Psoas muscle (tissue), 8 donors: ENCODE measurements around the gene OR10H5. TPM values are rescaled to one million over a fixed set of nuclear protein-coding genes. Genes with fewer than 3 reads are reported as not detected.

Source experiments
- ATAC-seq, 4 donors: fragments of 200-7000 bp; cut with Tn5 transposase; one replicate each; pipeline ENCODE4 v1.9.1; 2020; ENCODE audit warnings: moderate library complexity in 3 of 4, mild to moderate bottlenecking in 2 of 4
- DNase-seq, 2 donors: peaks; one replicate each; pipeline ENCODE4 v3.0.0-alpha.2; 2020
- H3K27ac ChIP-seq: fragments of 200-600 bp; one replicate; pipeline ENCODE4 v1.8.0; 2022
- H3K27me3 ChIP-seq, 3 donors: fragments of 200-600 bp in 1 of 3; one replicate each; pipeline versions ENCODE4 v1.6.1 to v1.8.0; 2013 to 2022; ENCODE audit warnings: low read length in 2 of 3, mild to moderate bottlenecking in 2 of 3, moderate library complexity in 1 of 3; ENCODE audit not compliant: insufficient read depth in 3 of 3
- H3K36me3 ChIP-seq, 2 donors: fragments of 200-600 bp in 1 of 2; one replicate each; pipeline versions ENCODE4 v1.6.1 to v1.8.0; 2013 to 2022; ENCODE audit warnings: low read depth in 1 of 2, mild to moderate bottlenecking in 1 of 2, moderate library complexity in 1 of 2; ENCODE audit not compliant: insufficient read depth in 1 of 2
- H3K4me1 ChIP-seq: fragments of 200-600 bp; one replicate; pipeline ENCODE4 v1.8.0; 2022
- H3K4me3 ChIP-seq: fragments of 200-600 bp; one replicate; pipeline ENCODE4 v1.8.0; 2022; ENCODE audit warnings: mild to moderate bottlenecking
- H3K9me3 ChIP-seq: fragments of 200-600 bp; one replicate; pipeline ENCODE4 v1.8.0; 2022
- WGBS, 3 donors: extraction: QIAGEN DNeasy Blood & Tissue Kit; methylation state at CpG; one replicate each; pipeline versions ENCODE4 v1.1.6 to v1.1.7; 2013; 5-methylcytosine and 5-hydroxymethylcytosine counted together
- intact Hi-C, 2 donors: fragments of 100-400 bp; cut with DNase I; formaldehyde crosslinking; loops; one replicate each; pipeline versions ENCODE4 v1.11.0 to v1.14.2; 2022
- polyA plus RNA-seq, 3 donors: library from polyadenylated mRNA; stranded (reverse); fragments of 200-250 nt; gene quantifications; one replicate each; pipeline ENCODE4 v1.2.3, GENCODE V29; 2013
- total RNA-seq, 4 donors: library from RNA; stranded (reverse); fragmentation: NEBNext Ultra II Directional in 2 of 4; extraction: Animal tissue kit (Norgen Biotek cat#: 25700) in 2 of 4; gene quantifications; one replicate each; pipeline versions ENCODE4 v1.2.1 to v1.2.4, GENCODE V29; 2021 to 2023
- TF ChIP-seq, protein P1 (sequence below): fragments of 200-600 bp; IDR thresholded peaks from one replicate; pipeline ENCODE4 v1.8.0; 2022; ENCODE audit warnings: antibody characterized with exemption
- donor health status: healthy with polysubstance abuse.
- donor health status: DM: no; HTN: no; CAD: no; lungs with moderate emphysema.
- donor health status: Bipolar disorder and iron deficiency.
- donor health status: healthy.
- donor health status: DM: yes; HTN: yes; CAD: no.
- donor health status: DM: no; HTN: no; CAD: no.
- donor health status: DM: no; HTN: no; CAD: no.
- donor health status: DM: yes; HTN: yes; CAD: no.

The OR10H5 gene
- total and polyA plus RNA-seq, 7 donors, result not detected

- ATAC-seq, result no peak
- DNase-seq, result no peak
- H3K27ac ChIP-seq, result no peak overlapping the region
- H3K36me3 ChIP-seq, result no peaks in the 10 kb centered on the region
- no peak overlapping the region for H3K4me3 ChIP-seq
- no peaks in the 10 kb centered on the region for H3K9me3 ChIP-seq
- 70 to 74% (median 74%) methylated on average over 4 of the region's 4 CpGs for WGBS, 3 donors
- TF ChIP-seq, protein P1, sequence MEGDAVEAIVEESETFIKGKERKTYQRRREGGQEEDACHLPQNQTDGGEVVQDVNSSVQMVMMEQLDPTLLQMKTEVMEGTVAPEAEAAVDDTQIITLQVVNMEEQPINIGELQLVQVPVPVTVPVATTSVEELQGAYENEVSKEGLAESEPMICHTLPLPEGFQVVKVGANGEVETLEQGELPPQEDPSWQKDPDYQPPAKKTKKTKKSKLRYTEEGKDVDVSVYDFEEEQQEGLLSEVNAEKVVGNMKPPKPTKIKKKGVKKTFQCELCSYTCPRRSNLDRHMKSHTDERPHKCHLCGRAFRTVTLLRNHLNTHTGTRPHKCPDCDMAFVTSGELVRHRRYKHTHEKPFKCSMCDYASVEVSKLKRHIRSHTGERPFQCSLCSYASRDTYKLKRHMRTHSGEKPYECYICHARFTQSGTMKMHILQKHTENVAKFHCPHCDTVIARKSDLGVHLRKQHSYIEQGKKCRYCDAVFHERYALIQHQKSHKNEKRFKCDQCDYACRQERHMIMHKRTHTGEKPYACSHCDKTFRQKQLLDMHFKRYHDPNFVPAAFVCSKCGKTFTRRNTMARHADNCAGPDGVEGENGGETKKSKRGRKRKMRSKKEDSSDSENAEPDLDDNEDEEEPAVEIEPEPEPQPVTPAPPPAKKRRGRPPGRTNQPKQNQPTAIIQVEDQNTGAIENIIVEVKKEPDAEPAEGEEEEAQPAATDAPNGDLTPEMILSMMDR, result no peak
- H3K4me1 ChIP-seq, result no peaks in the 10 kb centered on the region
- intact Hi-C loops, result no loop called here
- peaks cover 0 to 3% (median 3%) of the 10 kb centered on the region in 3 donors for H3K27me3 ChIP-seq
Observed at GRCh38 chr19:15811476-15811875, 24.0 kb downstream of the OR10H5 start.

DNA sequence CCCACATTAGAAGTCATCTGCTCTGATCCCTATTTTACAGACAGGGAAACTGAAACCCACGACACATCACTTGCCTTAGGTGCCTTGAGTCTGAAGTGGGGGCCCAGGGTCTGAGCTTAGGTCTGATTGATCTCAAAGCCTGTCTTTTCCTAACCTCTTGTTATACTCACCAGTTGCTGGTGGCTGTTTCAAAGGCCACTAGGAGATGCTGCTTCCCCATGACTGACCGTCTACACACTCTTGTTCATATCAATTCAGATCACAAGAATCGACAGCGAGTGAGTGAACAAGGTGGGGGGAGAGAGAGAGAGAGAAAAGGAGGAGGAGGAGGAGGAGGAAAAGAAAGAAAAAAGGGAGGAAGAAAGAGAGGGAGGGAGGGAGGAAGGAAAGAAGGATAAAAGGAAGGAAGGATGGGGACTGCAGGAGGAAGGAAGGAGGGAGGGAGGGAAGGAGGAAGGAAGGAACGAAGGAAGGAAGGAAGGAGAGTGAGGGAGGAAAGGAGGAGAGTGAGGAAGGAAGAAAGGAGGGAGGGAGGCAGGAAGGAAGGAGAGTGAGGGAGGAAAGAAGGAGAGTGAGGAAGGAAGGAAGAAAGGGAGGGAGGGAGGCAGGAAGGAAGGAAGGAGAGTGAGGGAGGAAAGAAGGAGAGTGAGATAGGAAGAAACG is 24.7 kb downstream of the OR10H5 start:
- Histone ChIP-seq H3K27ac (no peak overlapping the region), H3K4me1 (no peaks in the 10 kb centered on the region), H3K9me3 (no peaks in the 10 kb centered on the region), H3K27me3 (peaks cover 0 to 3% (median 3%) of the 10 kb centered on the region in 3 donors), H3K4me3 (no peak overlapping the region), H3K36me3 (no peaks in the 10 kb centered on the region)
- TF ChIP-seq, protein P1, result no peak
- 15 to 49% (median 45%) methylated on average over 6 of the region's 6 CpGs for WGBS, 3 donors
- no peak for DNase-seq
- intact Hi-C loops, result no loop called here
- no peak for ATAC-seq

- TF ChIP-seq, protein P1, result no peak
- peaks cover 0 to 6% (median 3%) of the 10 kb centered on the region in 3 donors for H3K27me3 ChIP-seq
- H3K36me3 ChIP-seq, result no peaks in the 10 kb centered on the region
- no peak for ATAC-seq
- DNase-seq, result no peak
- H3K27ac ChIP-seq, result no peak overlapping the region
- no peak overlapping the region for H3K4me3 ChIP-seq
- intact Hi-C loops, result no loop called here
- no peaks in the 10 kb centered on the region for H3K9me3 ChIP-seq
- no peaks in the 10 kb centered on the region for H3K4me1 ChIP-seq
- WGBS, 3 donors, result 35 to 48% (median 43%) methylated on average over 7 of the region's 7 CpGs
Observed at GRCh38 chr19:15813916-15814315, 26.5 kb downstream of the OR10H5 start.

- Histone ChIP-seq H3K27me3 (peaks cover 0 to 6% (median 3%) of the 10 kb centered on the region in 3 donors), H3K36me3 (no peaks in the 10 kb centered on the region), H3K27ac (no peak within 1 kb of the TSS), H3K4me1 (no peaks in the 10 kb centered on the region), H3K4me3 (no peak within 1 kb of the TSS), H3K9me3 (no peaks in the 10 kb centered on the region)
- TF ChIP-seq, protein P1, result no peak
- DNase-seq (no peak), ATAC-seq (no peak)
- intact Hi-C loops, result no loop called here
- 44 to 67% (median 66%) methylated on average over 3 to 5 of the region's 5 CpGs for WGBS, 3 donors
Observed at GRCh38 chr19:15815306-15815705, 27.8 kb downstream of the OR10H5 start, which contains the start of gene OR10H1. TSS of gene OR10H1 (minus strand) at chr19:15815664. CDS start at chr19:15808037, 7,627 bp downstream.

DNA sequence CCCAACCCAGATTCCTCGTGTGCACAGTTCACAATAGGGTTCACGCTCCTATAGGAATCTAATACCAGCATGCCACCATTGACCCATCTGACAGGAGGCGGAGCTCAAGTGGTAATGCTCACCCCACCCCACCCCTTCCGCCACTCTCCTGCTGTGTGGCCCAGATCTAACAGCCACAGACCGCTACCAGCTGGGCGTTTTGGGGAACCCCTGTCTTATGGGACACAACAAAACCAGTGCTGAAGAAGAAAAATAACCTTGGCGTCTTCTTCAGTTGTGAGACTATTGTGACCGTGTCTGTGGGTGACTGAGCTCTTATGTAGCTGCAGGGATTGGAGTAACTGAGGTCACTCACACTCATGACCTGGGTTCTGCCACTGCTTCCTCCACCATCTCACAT is 33.2 kb downstream of the OR10H5 start:
- Histone ChIP-seq H3K4me1 (no peaks in the 10 kb centered on the region), H3K27ac (no peak overlapping the region), H3K4me3 (no peak overlapping the region), H3K27me3 (peaks cover 0 to 4% (median 3%) of the 10 kb centered on the region in 3 donors), H3K9me3 (no peaks in the 10 kb centered on the region), H3K36me3 (no peaks in the 10 kb centered on the region)
- DNase-seq (no peak), ATAC-seq (no peak)
- intact Hi-C loops, result no loop called here
- TF ChIP-seq, protein P1, result no peak
- WGBS, 3 donors, result 83 to 88% (median 83%) methylated on average over 8 of the region's 8 CpGs
